COLO668 (cell line): ENCODE results near the gene CARD11.
"Not testable (repeated sequence)": the region's sequence is repeated elsewhere in the genome, so short reads cannot be mapped to it uniquely, and the experiment has no call there.

Experiments
- DNase-seq: peaks from one replicate; lab custom pipeline; 2025; ENCODE audit not compliant: unreplicated experiment; lab: John Stamatoyannopoulos, UW

Gene CARD11

DNA sequence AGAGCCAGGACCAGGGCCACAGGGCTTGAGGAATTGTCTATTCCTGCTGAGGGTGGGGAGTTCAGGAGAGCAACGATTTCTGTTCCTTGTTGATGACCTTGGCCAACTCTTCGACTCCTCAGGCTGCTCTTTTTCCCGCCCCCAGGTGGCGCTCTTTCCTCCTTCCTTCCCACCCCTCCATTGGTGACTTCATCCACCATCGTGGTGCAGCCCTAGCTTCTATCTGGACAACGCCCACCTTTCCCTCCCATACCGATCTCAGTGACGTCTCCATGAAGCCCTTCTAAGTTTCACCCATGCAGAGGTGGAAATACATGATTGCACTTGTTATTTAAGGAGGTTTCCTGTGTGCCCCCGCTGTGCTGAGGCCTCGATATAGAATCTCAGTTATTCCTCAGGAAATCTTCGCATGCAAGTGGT, 22.1 kb upstream of the CARD11 start:
- peak; percentile 50 for DNase-seq

GRCh38 chr7:3064067-3064466, 20.4 kb upstream of the CARD11 start:
- DNase-seq, result no peak

- no peak for DNase-seq
Observed at GRCh38 chr7:3063016-3063753, 19.5 kb upstream of the CARD11 start.

GRCh38 chr7:3057066-3057420, 13.4 kb upstream of the CARD11 start:
- DNase-seq, result no peak

DNA sequence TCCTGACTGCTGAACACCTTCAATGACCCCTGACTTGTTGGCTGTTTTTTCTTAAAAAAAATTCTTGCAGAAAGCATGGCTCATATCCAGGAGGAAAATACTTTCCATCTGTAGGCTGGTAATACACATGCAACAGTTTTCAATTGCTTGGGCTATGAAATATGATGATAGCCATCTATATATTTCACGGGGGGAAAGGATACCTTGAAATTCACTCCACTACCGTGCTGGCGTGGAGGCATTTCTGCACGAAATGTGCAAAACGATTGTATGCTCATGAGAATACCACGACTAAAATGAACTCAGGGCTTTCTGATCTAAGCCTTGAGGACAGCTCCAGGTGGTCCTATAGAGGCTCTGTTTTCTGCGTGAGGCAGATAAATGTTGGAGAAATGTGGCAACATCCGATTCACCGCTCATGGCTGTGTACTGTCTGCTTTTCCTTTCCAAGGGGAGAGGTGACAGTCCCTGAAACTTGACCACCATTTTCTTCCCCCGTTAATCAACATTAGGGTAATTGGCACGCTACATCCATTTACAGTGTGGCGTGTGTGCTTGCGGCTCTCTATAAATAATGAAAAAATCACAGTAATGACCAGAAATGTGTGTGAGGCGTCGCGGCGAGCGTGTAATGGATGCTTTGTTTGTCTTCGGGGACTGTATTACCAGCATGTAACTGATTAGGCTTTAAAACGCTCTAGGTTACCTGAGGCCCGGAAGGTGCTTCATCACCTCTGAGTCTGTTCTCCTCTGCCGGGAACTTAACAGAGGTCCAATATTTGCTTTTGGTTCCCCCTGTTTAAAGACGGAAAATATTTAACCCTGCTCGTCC, 12.8 kb upstream of the CARD11 start:
- peak; percentile 61 for DNase-seq

GRCh38 chr7:3055626-3056025, 12.0 kb upstream of the CARD11 start:
- DNase-seq, result no peak

GRCh38 chr7:3042861-3043489, 692 bp downstream of the CARD11 start:
- DNase-seq, result no peak

DNA sequence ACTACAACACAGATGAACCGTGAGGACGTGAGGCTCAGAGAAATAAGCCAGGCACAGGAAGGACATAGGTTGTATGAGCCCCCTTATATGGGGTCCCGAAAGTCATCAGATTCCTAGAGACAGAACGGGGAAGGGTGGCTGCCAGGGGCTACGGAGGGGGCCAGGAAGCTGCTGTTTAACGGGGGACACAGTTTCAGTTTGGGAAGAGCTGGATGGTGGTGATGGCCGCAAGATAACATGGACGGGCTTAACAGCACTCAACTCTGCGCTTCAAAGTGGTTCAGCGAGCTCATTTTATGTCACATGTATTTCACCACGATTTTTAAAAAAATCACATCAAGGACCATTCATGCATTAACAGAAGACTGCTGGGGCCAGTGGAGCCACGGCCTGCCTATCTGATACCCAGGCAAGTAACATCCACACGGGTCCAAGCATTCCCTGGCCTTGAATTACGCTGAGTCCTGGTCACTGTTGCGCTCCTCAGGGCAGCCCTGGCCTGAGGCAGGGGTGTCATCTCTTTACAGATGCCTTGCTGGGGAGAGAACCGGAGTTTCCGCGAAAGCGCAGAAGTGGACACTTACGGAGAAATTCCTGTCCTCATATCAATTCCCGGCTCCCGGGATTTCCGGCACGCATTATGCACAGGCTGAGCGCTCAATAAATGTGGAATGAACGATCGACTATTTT, 1.5 kb downstream of the CARD11 start:
- DNase-seq, result no peak

- no peak for DNase-seq
Observed at GRCh38 chr7:3039787-3040186, 3.9 kb downstream of the CARD11 start.

DNA sequence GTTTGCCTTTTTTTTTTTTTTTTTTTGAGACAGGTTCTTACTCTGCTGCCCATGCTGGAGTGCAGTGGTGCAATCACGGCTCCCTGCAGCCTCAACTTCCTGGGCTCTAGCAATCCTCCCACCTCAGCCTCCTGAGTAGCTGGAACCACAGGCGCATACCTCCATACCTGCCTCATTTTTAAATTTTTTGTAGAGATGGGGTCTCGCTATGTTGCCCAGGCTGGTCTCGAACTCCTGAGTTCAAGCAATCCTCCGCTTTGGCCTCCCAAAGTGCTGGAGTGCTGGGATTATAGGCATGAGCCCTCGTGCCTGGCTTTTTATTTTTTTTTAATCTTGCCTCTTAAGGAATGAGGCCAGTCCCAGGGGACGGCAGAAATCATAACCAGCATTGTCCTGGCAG, 5.7 kb downstream of the CARD11 start:
- not testable (repeated sequence) for DNase-seq

GRCh38 chr7:3037259-3037658, 6.4 kb downstream of the CARD11 start:
- no peak for DNase-seq

- no peak for DNase-seq
Observed at GRCh38 chr7:3034591-3035150, 9.0 kb downstream of the CARD11 start.

GRCh38 chr7:3033581-3033980, 10.1 kb downstream of the CARD11 start:
- no peak for DNase-seq

DNA sequence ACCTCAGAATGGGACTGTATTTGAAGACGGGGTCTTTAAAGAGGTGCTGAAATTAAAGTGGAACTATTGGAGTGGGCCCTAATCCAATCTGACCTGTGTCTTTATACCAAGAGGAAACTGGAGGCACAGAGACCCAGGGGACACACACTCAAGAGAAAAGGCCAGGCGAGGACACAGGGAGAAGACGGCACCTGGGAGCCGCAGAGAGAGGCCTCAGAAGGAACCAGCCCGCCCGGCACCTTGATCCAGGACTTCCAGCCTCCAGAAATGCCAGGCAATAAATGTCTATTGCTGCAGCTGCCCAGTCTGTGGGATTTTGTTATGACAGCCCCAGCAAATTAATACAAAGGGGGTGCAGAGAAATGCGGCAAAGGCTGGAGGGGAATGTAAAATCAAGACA, 10.5 kb downstream of the CARD11 start:
- no peak for DNase-seq

DNA sequence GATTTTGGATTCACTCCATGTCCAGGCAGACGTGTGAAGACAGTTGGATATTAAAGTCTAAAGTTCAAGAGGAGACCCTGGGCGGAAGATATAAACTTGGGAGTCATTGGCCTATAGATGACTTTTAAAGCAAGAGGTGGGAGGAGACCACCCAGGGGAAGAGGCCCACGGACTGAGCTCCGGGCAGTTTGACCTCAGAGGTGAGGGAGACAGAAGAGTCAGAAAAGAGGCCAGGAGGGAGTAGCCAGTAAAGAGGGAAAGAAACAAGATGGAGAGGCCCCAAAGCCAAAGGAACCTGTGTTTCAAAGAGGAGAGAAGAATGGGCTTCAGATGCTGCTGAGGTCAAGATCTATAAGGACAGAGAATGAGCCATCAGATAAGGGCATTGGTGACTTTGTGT, 11.4 kb downstream of the CARD11 start:
- no peak for DNase-seq

DNA sequence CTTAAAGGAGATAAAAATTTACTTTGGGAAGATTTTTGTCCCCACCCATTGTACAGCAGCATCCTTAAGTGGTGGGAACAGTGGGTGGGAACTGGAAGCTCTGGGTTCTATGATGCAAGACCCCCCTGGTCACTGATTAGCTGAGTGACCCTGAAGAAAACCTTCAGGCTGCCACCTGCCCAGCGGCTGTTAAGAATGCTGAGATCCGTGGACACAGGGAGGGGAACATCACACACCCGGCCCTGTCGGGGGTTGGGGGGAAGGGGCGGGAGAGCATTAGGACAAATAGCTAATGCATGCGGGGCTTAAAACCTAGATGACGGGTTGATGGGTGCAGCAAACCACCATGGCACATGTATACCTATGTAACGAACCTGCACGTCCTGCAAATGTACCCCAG, 14.5 kb downstream of the CARD11 start:
- DNase-seq, result no peak

GRCh38 chr7:3028758-3029093, 14.9 kb downstream of the CARD11 start:
- no peak for DNase-seq

DNA sequence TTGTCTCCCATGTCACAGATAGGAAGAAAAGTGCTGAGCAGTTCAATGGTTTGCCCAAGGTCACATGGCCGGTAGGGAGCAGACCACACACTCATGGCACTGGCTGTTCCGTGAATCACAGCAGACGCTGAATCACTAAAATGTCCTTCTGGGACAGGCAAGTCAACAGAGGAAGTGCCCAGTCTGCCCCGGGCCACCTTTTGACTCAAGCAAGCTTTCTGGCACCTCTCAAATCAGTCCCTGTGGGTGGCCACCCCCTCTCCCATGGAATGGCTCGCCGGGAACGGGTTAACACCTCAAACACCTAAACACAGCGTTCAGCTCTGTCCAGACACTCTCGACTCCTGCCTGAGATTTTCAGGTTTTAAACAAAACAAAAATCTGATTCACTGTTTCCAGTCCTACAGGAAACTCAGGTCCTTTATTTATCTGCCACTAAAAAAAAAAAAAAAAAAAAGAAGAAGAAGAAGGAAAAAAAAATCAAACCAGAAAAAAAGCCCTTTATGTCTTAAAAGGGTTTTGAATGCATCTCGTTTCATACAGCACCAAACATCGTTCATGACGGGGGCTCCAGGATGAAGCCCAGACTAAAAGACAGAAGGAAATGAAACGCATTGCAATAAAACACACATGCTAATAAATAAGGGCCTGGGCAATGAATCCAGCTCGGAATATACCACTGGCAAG, 15.5 kb downstream of the CARD11 start:
- DNase-seq, result no peak

DNA sequence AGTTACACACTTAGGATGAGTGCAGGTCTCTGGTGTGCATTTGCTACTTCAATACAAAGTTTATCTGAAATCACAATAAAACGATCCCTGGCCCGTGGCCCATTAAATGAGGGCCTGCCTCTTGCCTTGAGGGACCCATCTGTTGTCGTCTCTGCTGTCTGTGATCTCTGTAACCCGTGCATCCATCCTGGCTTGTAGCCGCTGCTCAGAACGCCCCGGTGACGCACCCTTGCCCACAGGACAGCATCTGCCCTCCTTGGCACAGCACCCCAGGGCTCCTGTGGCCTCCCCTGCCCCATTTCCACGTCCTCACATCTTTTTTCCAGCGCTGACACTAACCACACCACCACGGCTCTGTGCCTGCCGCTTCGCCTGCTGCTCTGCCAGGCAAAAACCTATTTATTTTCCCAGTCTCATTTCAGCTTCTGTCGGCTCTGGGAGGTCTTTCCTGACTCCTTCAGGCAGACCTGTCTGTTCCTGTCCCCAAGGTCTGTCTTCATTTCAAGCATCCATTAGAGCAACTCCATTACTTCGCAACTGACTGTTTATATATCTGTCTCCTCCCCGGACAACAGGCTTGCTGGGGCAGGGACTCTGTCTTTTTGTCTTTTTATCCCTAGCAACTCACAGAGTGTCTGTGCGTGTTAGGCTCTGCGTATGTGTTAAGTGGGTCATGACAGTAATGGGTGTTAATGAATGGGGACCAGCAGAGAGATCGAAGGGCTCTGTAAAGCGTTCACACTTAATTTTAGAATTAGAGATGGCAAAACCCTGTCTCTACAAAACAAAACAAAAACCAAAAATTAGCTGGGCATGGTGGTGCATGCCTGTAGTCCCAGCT, 16.4 kb downstream of the CARD11 start:
- DNase-seq, result no peak

- no peak for DNase-seq
Observed at GRCh38 chr7:3025616-3026015, 18.1 kb downstream of the CARD11 start.
